ENCODE measurements around the gene CUL3. TPM values are rescaled to one million over a fixed set of nuclear protein-coding genes. Genes with fewer than 3 reads are reported as not detected.
"Not testable (repeated sequence)": the region's sequence is repeated elsewhere in the genome, so short reads cannot be mapped to it uniquely, and the experiment has no call there.

CUL3 gene
- total and polyA plus RNA-seq, 2 of the 8 experiments (the other 6 are each of a cell fraction or from before 2014, with no cell fraction given), result 28.5 to 113 TPM

DNA sequence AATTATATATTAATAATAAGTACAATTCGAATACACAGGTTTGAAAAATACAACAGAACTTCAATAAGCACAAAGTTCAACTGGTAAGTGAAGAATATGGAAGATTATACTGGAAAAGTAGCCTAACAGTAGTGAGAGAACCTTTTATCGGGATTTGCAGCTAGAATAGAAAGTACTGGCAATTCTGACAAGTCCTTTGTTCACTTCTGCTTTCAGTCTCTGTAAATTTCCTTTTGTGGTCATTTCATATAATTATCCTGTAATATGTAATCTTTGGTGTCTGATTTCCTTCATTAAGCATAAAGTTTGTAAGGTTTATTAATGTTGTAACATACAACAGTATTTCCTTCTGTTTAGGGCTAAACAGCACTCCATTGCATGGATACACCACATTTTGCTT lies 67.2 kb downstream of the CUL3 start (continued):
- TF ChIP-seq RNF2 (IDR thresholded peaks at IDR 0.05; ENCODE audit: borderline replicate concordance, low read depth, low read length, missing control alignments, poor library complexity, severe bottlenecking), result no peak

DNA sequence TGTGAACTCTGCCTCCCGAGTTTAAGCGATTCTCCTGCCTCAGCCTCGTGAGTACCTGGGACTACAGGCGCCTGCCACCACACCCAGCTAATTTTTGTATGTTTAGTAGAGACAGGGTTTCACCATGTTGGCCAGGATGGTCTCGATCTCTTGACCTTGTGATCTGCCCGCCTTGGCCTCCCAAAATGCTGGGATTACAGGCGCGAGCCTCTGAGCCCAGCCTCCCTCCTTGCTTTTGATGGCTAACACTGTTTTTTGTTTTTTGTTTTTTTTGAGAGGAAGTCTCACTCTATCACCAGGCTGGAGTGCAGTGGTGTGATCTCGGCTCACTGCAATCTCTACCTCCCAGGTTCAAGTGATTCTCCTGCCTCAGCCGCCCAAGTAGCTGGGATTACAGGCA lies 68.8 kb downstream of the CUL3 start:
- H3K18ac ChIP-seq (ENCODE audit: extremely low read depth, low read length); H3K9me3 ChIP-seq (ENCODE audit: insufficient read depth in 2 of 2, low read depth in 1 of 2, low read length in 1 of 2); FAIRE-seq; H2BK20ac ChIP-seq (ENCODE audit: low read length); H3K36me3 ChIP-seq (ENCODE audit: control insufficient read depth in 2 of 4, insufficient read depth in 4 of 4, low read length in 3 of 4); H2BK120ac ChIP-seq (replicated peaks; ENCODE audit: low read depth, low read length); H3K27me3 ChIP-seq (replicated peaks in 1 of 4; ENCODE audit: control insufficient read depth in 3 of 4, extremely low read depth in 1 of 4, insufficient read depth in 3 of 4, low read length in 3 of 4); H3K14ac ChIP-seq (ENCODE audit: insufficient read length); H2BK5ac ChIP-seq (ENCODE audit: low read depth, low read length); CTCF ChIA-PET (ENCODE audit: partially characterized antibody); H4K20me1 ChIP-seq (replicated peaks in 1 of 2; ENCODE audit: control insufficient read depth in 1 of 2, insufficient read depth in 2 of 2, low read length in 2 of 2); H3K23ac ChIP-seq (ENCODE audit: insufficient read length); H3K79me1 ChIP-seq (ENCODE audit: low read depth, low read length); H4K5ac ChIP-seq (ENCODE audit: insufficient read length, low read depth, low read length); H3K9ac ChIP-seq (replicated peaks in 1 of 4; ENCODE audit: extremely low read depth in 1 of 4, low read depth in 3 of 4, low read length in 3 of 4); H2BK12ac ChIP-seq (ENCODE audit: low read depth, low read length); H4K91ac ChIP-seq (replicated peaks; ENCODE audit: insufficient read length, low read length); H4K8ac ChIP-seq (ENCODE audit: extremely low read depth, insufficient read depth, low read length); H3K4me1 ChIP-seq (replicated peaks in 1 of 4; ENCODE audit: control insufficient read depth in 3 of 4, insufficient read depth in 4 of 4, low read length in 3 of 4); H3K23me2 ChIP-seq (ENCODE audit: low read depth, low read length); DNase-seq (ENCODE audit: low read depth in 1 of 2, low spot score in 2 of 2); H2BK15ac ChIP-seq (ENCODE audit: low read length); H3K4me3 ChIP-seq (ENCODE audit: extremely low read depth in 1 of 4, insufficient read depth in 2 of 4, low read depth in 3 of 4, low read length in 4 of 4); H2AK5ac ChIP-seq (ENCODE audit: low read depth, low read length); H3K27ac ChIP-seq (ENCODE audit: low read depth, low read length); H2AFZ ChIP-seq (ENCODE audit: low read length); H3K56ac ChIP-seq (replicated peaks; ENCODE audit: insufficient read length, low read depth, low read length); H3K4me2 ChIP-seq (ENCODE audit: insufficient read depth in 1 of 2, low read depth in 2 of 2, low read length in 2 of 2); H3K4ac ChIP-seq (replicated peaks; ENCODE audit: insufficient read length, low read depth, low read length): not testable (repeated sequence)
- H3K79me2 ChIP-seq (ENCODE audit: control insufficient read depth in 1 of 2, insufficient read depth in 2 of 2, low read length in 2 of 2), result peaks cover 7 to 66% of the 10 kb centered on the region in 2 experiments
- POLR2A ChIA-PET (ENCODE audit: partially characterized antibody), result interaction anchor here (2.0 kb wide), 1 partner anchor 8 kb away, joined by 5 read pairs; no protein-coding TSS in a partner anchor
- WGBS, 2 experiments (ENCODE audit: extremely low coverage in 1 of 2, insufficient coverage in 1 of 2, insufficient read length in 1 of 2, insufficient replicate concordance in 2 of 2, low coverage in 1 of 2, low lambda C conversion rate in 2 of 2, missing lambda C conversion rate in 1 of 2), result 85% methylated on average over 8 of the region's 10 CpGs; no CpG with 5 or more reads in 1 of the 2 experiments

All from H1 (cell line).